Kidney (tissue), 14 donors: ENCODE measurements around the gene CBX2. TPM values are rescaled to one million over a fixed set of nuclear protein-coding genes. Genes with fewer than 3 reads are reported as not detected.

Experiments used
- DNase-seq, 5 donors: peaks; one replicate each; pipeline ENCODE4 v3.0.0-alpha.2; 2013 to 2020
- FAIRE-seq: peaks from 2 replicates; lab custom pipeline; 2012; peaks lifted over from hg19 to GRCh38; lab: Jason Lieb, UNC
- H3K27ac ChIP-seq, 2 donors: one replicate each; pipeline ENCODE4 v1.7.0; 2013; ENCODE audit warnings: low read depth in 2 of 2, low read length in 2 of 2, inconsistent platforms in 1 of 2
- H3K27me3 ChIP-seq: one replicate; pipeline ENCODE4 v1.7.1; 2013; ENCODE audit warnings: low read length, inconsistent platforms; ENCODE audit not compliant: control insufficient read depth, insufficient read depth
- H3K36me3 ChIP-seq, 3 donors: one replicate each; pipeline versions ENCODE4 v1.7.0 to v1.7.1; 2013; ENCODE audit warnings: low read length in 3 of 3, control low read depth in 1 of 3, inconsistent platforms in 1 of 3; ENCODE audit not compliant: insufficient read depth in 3 of 3, control insufficient read depth in 2 of 3
- H3K4me1 ChIP-seq, 3 donors: one replicate each; pipeline versions ENCODE4 v1.7.0 to v1.7.1; 2013; ENCODE audit warnings: low read length in 3 of 3, inconsistent platforms in 1 of 3, low read depth in 1 of 3; ENCODE audit not compliant: control insufficient read depth in 2 of 3, insufficient read depth in 2 of 3
- H3K4me3 ChIP-seq, 3 donors: one replicate each; pipeline versions ENCODE4 v1.7.0 to v1.8.1; 2013; ENCODE audit warnings: low read length in 3 of 3, control low read depth in 1 of 3, inconsistent platforms in 1 of 3
- H3K9ac ChIP-seq, 3 donors: one replicate each; pipeline versions ENCODE4 v1.7.0 to v1.7.1; 2013; ENCODE audit warnings: low read length in 3 of 3, control low read depth in 1 of 3, inconsistent platforms in 1 of 3
- H3K9me3 ChIP-seq, 3 donors: one replicate each; pipeline versions ENCODE4 v1.7.0 to v1.7.1; 2013; ENCODE audit warnings: low read length in 3 of 3, control low read depth in 1 of 3, inconsistent platforms in 1 of 3; ENCODE audit not compliant: control insufficient read depth in 2 of 3, insufficient read depth in 1 of 3
- CTCF ChIP-seq: IDR thresholded peaks from 3 replicates; pipeline ENCODE4 v1.5.1; 2012; ENCODE audit warnings: mild to moderate bottlenecking, moderate library complexity, borderline replicate concordance; ENCODE audit not compliant: insufficient read depth; ENCODE audit errors: extremely low read depth
- intact Hi-C: fragments of 100-400 bp; cut with DNase I; formaldehyde crosslinking; loops from one replicate; pipeline ENCODE4 v1.11.1; 2022
- polyA plus RNA-seq: library from polyadenylated mRNA; stranded (reverse); fragments of 350-450 nt; fragmentation: Illumina TruSeq; extraction: RNeasy Lipid Tissue Mini Kit (QIAGEN cat#74804); gene quantifications from one replicate; pipeline ENCODE4 v1.2.3, GENCODE V29; 2014; ENCODE audit warnings: low read depth, low replicate concordance; ENCODE audit not compliant: insufficient read depth
- total RNA-seq: library from RNA; stranded (reverse); fragmentation: NEBNext Ultra II Directional; extraction: Animal tissue kit (Norgen Biotek cat#: 25700); gene quantifications from one replicate; pipeline ENCODE4 v1.2.1, GENCODE V29; 2021
- donor health status: control.
- donor health status: control.
- donor health status: control.
- donor health status: control.
- donor health status: control.
- donor health status: DM: yes; HTN: yes; CAD: no.
- donor health status: Normal renal cell carcinoma (clear cell type).

The CBX2 gene
- total and polyA plus RNA-seq, 2 donors from 2014 or later: 2.2 to 3.5 TPM

- no peak overlapping the region for H3K9ac ChIP-seq
- peaks cover 29% of the 10 kb centered on the region for H3K27me3 ChIP-seq
- DNase-seq: peak; percentile 49 to 86 (median 63)
- H3K4me3 ChIP-seq: no peak overlapping the region
- H3K36me3 ChIP-seq: no peaks in the 10 kb centered on the region
- no peak for FAIRE-seq
- no peak overlapping the region for H3K27ac ChIP-seq
- intact Hi-C loops: no loop called here
- H3K4me1 ChIP-seq: peaks cover 0 to 8% (median 0%) of the 10 kb centered on the region in 3 donors
- H3K9me3 ChIP-seq: no peaks in the 10 kb centered on the region
- TF ChIP-seq CTCF: no peak
Observed at GRCh38 chr17:79814974-79815835, 37.3 kb downstream of the CBX2 start.

GRCh38 chr17:79815836-79816461 is 38.0 kb downstream of the CBX2 start:
- Histone ChIP-seq H3K9ac (no peak overlapping the region), H3K27ac (no peak overlapping the region), H3K36me3 (no peaks in the 10 kb centered on the region), H3K4me3 (no peak overlapping the region), H3K9me3 (no peaks in the 10 kb centered on the region), H3K27me3 (peaks cover 29% of the 10 kb centered on the region), H3K4me1 (peaks cover 0 to 8% (median 0%) of the 10 kb centered on the region in 3 donors)
- intact Hi-C loops: no loop called here
- peak in 1 of 5 donors; percentile 65 for DNase-seq
- no peak for TF ChIP-seq CTCF
- FAIRE-seq: no peak

- DNase-seq (no peak), FAIRE-seq (no peak)
- Histone ChIP-seq H3K9me3 (no peaks in the 10 kb centered on the region), H3K9ac (no peak overlapping the region), H3K4me3 (no peak overlapping the region), H3K36me3 (no peaks in the 10 kb centered on the region), H3K27ac (no peak overlapping the region), H3K4me1 (no peaks in the 10 kb centered on the region), H3K27me3 (peaks cover 17% of the 10 kb centered on the region)
- no peak for TF ChIP-seq CTCF
- intact Hi-C loops: no loop called here
Observed at GRCh38 chr17:79818026-79818758, 40.2 kb downstream of the CBX2 start.
